Endothelial cell of umbilical vein (primary cell): ENCODE data around the gene LPP. TPM values are rescaled to one million over a fixed set of nuclear protein-coding genes. Genes with fewer than 3 reads are reported as not detected.

Experiments used
- BruUV-seq: library from RNA; stranded (reverse); fragments of 400-500 nt; replicated peaks from 2 replicates; lab custom pipeline; 2021; lab: Mats Ljungman, UMichigan
- CTCF ChIA-PET: fragments of 300-600, 350-600 bp; sonication (Branson Sonifier 250); formaldehyde crosslinking; loops from one replicate; lab custom pipeline; 2021; ENCODE audit warnings: antibody characterized with exemption, inconsistent platforms; lab: Charles Lee
- POLR2A ChIA-PET: fragments of 300-600, 350-600 bp; sonication (Branson Sonifier 250); formaldehyde crosslinking; loops from one replicate; lab custom pipeline; 2021; ENCODE audit warnings: antibody characterized with exemption, inconsistent platforms; lab: Charles Lee
- DNase-seq: peaks from one replicate; pipeline ENCODE4 v3.0.0-alpha.2; 2011; ENCODE audit warnings: low read depth, low spot score
- FAIRE-seq: peaks from 2 replicates; lab custom pipeline; 2011; peaks lifted over from hg19 to GRCh38; lab: Jason Lieb, UNC
- H2AFZ ChIP-seq: 2 replicates; pipeline ENCODE4 v1.6.0; 2012; ENCODE audit warnings: low read depth, low read length, control low read depth, inconsistent platforms
- H3K27ac ChIP-seq: 2 replicates; pipeline ENCODE4 v1.5.1; 2011; ENCODE audit warnings: low read depth, mild to moderate bottlenecking, control low read depth, low read length, moderate library complexity; ENCODE audit not compliant: insufficient read depth
- H3K27me3 ChIP-seq, 2 experiments: 2 replicates each; pipeline versions ENCODE4 v1.6.0 to v1.6.1; 2011; ENCODE audit warnings: low read length in 2 of 2, mixed read lengths in 1 of 2; ENCODE audit not compliant: control insufficient read depth in 2 of 2, insufficient read depth in 2 of 2
- H3K36me3 ChIP-seq, 2 experiments: 2 replicates in 1 of 2; 3 replicates in 1 of 2; pipeline ENCODE4 v1.5.1; 2011; ENCODE audit warnings: low read length in 2 of 2, mild to moderate bottlenecking in 1 of 2, moderate library complexity in 1 of 2; ENCODE audit not compliant: control insufficient read depth in 2 of 2, insufficient read depth in 2 of 2; ENCODE audit errors: extremely low read depth in 1 of 2
- H3K4me1 ChIP-seq: 3 replicates; pipeline ENCODE4 v1.5.1; 2011; ENCODE audit warnings: mild to moderate bottlenecking, low read length; ENCODE audit not compliant: control insufficient read depth, insufficient read depth; ENCODE audit errors: extremely low read depth
- H3K4me2 ChIP-seq: 2 replicates; pipeline ENCODE4 v1.6.1; 2011; ENCODE audit warnings: low read length, control low read depth, mixed read lengths; ENCODE audit not compliant: insufficient read depth
- H3K4me3 ChIP-seq, 3 experiments: fragments of 200-600 bp in 1 of 3; sonication (generic), shearing (Covaris generic) in 1 of 3; replicated peaks in 1 of 3; 2 replicates each; pipeline ENCODE4 v1.5.1; 2011 to 2016; ENCODE audit warnings: control low read depth in 3 of 3, low read length in 3 of 3, mild to moderate bottlenecking in 2 of 3, inconsistent platforms in 1 of 3, low read depth in 1 of 3, moderate library complexity in 1 of 3; ENCODE audit not compliant: insufficient read depth in 1 of 3
- H3K79me2 ChIP-seq: 2 replicates; pipeline ENCODE4 v1.6.0; 2012; ENCODE audit warnings: low read length, inconsistent platforms; ENCODE audit not compliant: control insufficient read depth, insufficient read depth
- H3K9ac ChIP-seq: replicated peaks from 2 replicates; pipeline ENCODE3; 2011; ENCODE audit warnings: low read length, control low read depth; ENCODE audit not compliant: insufficient read depth; ENCODE audit errors: extremely low read depth
- H3K9me1 ChIP-seq: replicated peaks from 3 replicates; pipeline ENCODE4 v1.6.0; 2011; ENCODE audit warnings: mild to moderate bottlenecking, low read length; ENCODE audit not compliant: control insufficient read depth, insufficient read depth; ENCODE audit errors: extremely low read depth
- H3K9me3 ChIP-seq: replicated peaks from 2 replicates; pipeline ENCODE4 v1.5.1; 2012; ENCODE audit warnings: low read length, inconsistent platforms; ENCODE audit not compliant: control insufficient read depth, insufficient read depth
- H4K20me1 ChIP-seq: replicated peaks from 2 replicates; pipeline ENCODE3; 2011; ENCODE audit warnings: mild to moderate bottlenecking, low read length; ENCODE audit not compliant: control insufficient read depth, insufficient read depth; ENCODE audit errors: extremely low read depth
- CTCF ChIP-seq, 2 donors: IDR thresholded peaks; 1 replicate in 1 of 2; 2 replicates in 1 of 2; pipeline ENCODE4 v1.5.1; 2011; ENCODE audit warnings: low read length in 2 of 2, mild to moderate bottlenecking in 2 of 2, moderate library complexity in 2 of 2, control low read depth in 1 of 2, inconsistent platforms in 1 of 2, low read depth in 1 of 2; ENCODE audit not compliant: insufficient read depth in 1 of 2; ENCODE audit errors: extremely low read depth in 1 of 2
- EZH2 ChIP-seq: IDR thresholded peaks from 2 replicates; pipeline ENCODE4 v1.6.1; 2012; ENCODE audit warnings: borderline replicate concordance, low read depth, mild to moderate bottlenecking, moderate library complexity, low read length, inconsistent platforms; ENCODE audit not compliant: severe bottlenecking
- FOS ChIP-seq: IDR thresholded peaks from 2 replicates; pipeline ENCODE4 v1.6.1; 2011; ENCODE audit warnings: mild to moderate bottlenecking, low read length, moderate library complexity, borderline replicate concordance; ENCODE audit not compliant: insufficient read depth
- GATA2 ChIP-seq: IDR thresholded peaks from 2 replicates; pipeline ENCODE4 v1.7.0; 2011; ENCODE audit warnings: low read depth, mild to moderate bottlenecking, moderate library complexity, mixed read lengths, low read length; ENCODE audit not compliant: insufficient read length, insufficient read depth
- JUN ChIP-seq: IDR thresholded peaks from 2 replicates; pipeline ENCODE4 v1.6.1; 2011; ENCODE audit warnings: borderline replicate concordance, low read depth; ENCODE audit not compliant: insufficient read length, insufficient read depth
- MAX ChIP-seq: IDR thresholded peaks from 2 replicates; pipeline ENCODE4 v1.6.1; 2011; ENCODE audit not compliant: insufficient read depth, insufficient read length
- MYC ChIP-seq: IDR thresholded peaks from one replicate; pipeline ENCODE4 v1.6.1; 2011; ENCODE audit warnings: mild to moderate bottlenecking, low read depth, low read length
- POLR2A ChIP-seq: IDR thresholded peaks from 2 replicates; pipeline ENCODE4 v1.6.1; 2012; ENCODE audit warnings: low read depth, mild to moderate bottlenecking, control low read depth, low read length
- POLR2AphosphoS5 ChIP-seq: IDR thresholded peaks from 2 replicates; pipeline ENCODE4 v1.6.1; 2012; ENCODE audit warnings: low read depth, mild to moderate bottlenecking, control low read depth, low read length, moderate library complexity; ENCODE audit not compliant: insufficient read depth
- dilution Hi-C: fragments of 300-500 bp; cut with MboI; formaldehyde crosslinking; loops from one replicate; pipeline ENCODE4 v1.15.0; 2019; ENCODE audit warnings: low sequenced_read_pairs; ENCODE audit not compliant: extremely low pct_ligation_motif_present
- intact Hi-C: fragments of 100-400 bp; cut with micrococcal nuclease; formaldehyde crosslinking; loops from one replicate; pipeline ENCODE4 v1.10.0; 2022
- polyA plus RNA-seq, 4 experiments: library from polyadenylated mRNA; depleted of rRNA in 3 of 4; stranded (reverse) in 3 of 4; unstranded in 1 of 4; fragments of >200 nt; gene quantifications; 2 replicates each; pipeline versions ENCODE4 v1.2.1 to v1.2.3, GENCODE V29; 2011 to 2012; ENCODE audit warnings: missing spikeins in 1 of 4
- total RNA-seq: library from RNA; stranded (reverse); gene quantifications from 2 replicates; pipeline ENCODE4 v1.2.3, GENCODE V29; 2021

The LPP gene
- total and polyA plus RNA-seq, 2 donors (not counting 3 experiments of a cell fraction or from before 2014, with no cell fraction given), result 16.9 to 153 TPM

GRCh38 chr3:188782613-188783124, 628.7 kb downstream of the LPP start:
- BruUV-seq, result no TSS peak
- H3K9ac ChIP-seq, result no peak overlapping the region
- POLR2A ChIA-PET, result no interaction called here
- DNase-seq (no peak), FAIRE-seq (no peak)
- no peak overlapping the region for H2AFZ ChIP-seq
- no peaks in the 10 kb centered on the region for H3K27me3 ChIP-seq
- TF ChIP-seq FOS (no peak), POLR2A (no peak), GATA2 (no peak), POLR2AphosphoS5 (no peak), JUN (no peak), MYC (no peak), EZH2 (no peak), CTCF (IDR thresholded peaks at IDR 0.05; ENCODE audit: extremely low read depth in 1 of 2, insufficient read depth in 1 of 2, low read depth in 1 of 2, low read length in 2 of 2) (no peak), MAX (no peak)
- H3K79me2 ChIP-seq, result no peaks in the 10 kb centered on the region
- no peak overlapping the region for H3K4me2 ChIP-seq
- no peaks in the 10 kb centered on the region for H3K9me3 ChIP-seq
- H3K36me3 ChIP-seq, result no peaks in the 10 kb centered on the region
- dilution Hi-C loops, result no loop called here
- H3K9me1 ChIP-seq, result no peaks in the 10 kb centered on the region
- intact Hi-C loops, result no loop called here
- no peak overlapping the region for H3K27ac ChIP-seq
- no peak overlapping the region for H3K4me3 ChIP-seq
- H3K4me1 ChIP-seq, result peaks cover 1% of the 10 kb centered on the region
- CTCF ChIA-PET, result no interaction called here
- H4K20me1 ChIP-seq, result no peaks in the 10 kb centered on the region
